RCC 7860 (cell line): ENCODE measurements around the gene TMEM221.
A peak's percentile ranks its signal among the peaks of the same experiment; 100 is the strongest.

Experiments
- DNase-seq: peaks from one replicate; pipeline ENCODE4 v3.0.0-alpha.2; 2015; ENCODE audit warnings: low spot score
- FAIRE-seq: peaks from 2 replicates; lab custom pipeline; 2012; peaks lifted over from hg19 to GRCh38; lab: Jason Lieb, UNC

The TMEM221 gene

GRCh38 chr19:17447704-17448130 is 751 bp downstream of the TMEM221 start:
- FAIRE-seq = no peak
- DNase-seq = no peak

GRCh38 chr19:17445526-17446165 is 2.8 kb downstream of the TMEM221 start:
- no peak for DNase-seq
- no peak for FAIRE-seq

DNA sequence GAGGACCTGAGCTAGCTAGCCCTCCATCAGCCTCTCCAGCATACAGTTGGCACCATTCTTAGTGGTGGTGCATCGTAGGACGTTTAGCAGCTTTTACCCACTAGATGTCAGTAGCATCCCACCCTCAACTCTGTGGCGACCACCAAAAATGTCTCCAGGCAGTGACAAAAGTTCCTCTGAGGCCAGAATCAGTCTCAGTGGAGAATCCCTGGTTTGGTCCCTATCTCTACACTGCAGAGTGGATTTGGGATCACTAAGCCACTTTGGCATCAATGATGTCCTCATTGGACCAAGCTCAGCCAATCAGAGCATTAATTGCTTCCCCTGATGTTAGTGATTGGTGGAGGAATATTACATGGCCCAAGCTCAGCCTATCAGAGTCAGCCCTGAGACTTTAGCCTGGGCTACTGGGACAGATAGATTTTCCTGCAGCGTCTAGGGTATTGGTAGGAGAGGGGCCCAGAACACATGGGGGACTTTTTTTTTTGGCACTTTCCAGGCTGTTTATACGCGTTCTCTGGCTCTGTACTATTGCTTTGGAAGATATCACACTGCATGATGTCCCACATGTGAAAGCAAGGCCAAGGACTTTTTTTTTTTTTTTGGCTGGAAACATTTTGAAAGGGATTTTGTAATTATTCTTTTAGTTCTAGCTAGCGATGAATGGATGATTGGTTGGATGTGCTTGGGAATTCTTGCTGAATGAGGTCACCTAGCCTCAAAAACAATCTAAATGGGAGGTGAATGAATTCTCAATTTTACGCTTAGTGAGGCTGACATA is 7.0 kb downstream of the TMEM221 start:
- DNase-seq (peak; percentile 13), FAIRE-seq (no peak)

GRCh38 chr19:17436874-17437267 is 11.6 kb downstream of the TMEM221 start:
- no peak for FAIRE-seq
- DNase-seq = no peak

- no peak for FAIRE-seq
These were observed 12.2 kb downstream of the TMEM221 start for GRCh38 chr19:17436094-17436873.

DNA sequence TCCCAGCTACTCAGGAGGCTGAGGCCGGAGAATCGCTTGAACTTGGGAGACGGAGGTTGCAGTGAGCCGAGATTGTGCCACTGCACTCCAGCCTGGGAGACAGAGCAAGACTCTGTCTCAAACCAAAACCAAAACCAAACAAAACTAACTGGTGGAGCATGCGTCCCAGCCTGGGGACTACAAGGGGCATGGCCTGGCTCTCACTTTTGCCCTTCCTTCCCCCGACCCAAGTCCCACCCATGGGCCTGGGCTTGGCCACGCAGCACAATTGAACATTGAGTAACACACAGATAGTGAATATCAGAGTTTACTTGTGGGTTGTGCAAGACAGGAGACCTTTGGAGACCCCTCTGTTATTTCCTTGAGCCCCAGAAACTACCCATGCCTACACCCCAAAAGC is 13.2 kb downstream of the TMEM221 start:
- no peak for FAIRE-seq

More at GRCh38 chr19:17436094-17436873, 12.2 kb downstream of the TMEM221 start:
- no peak for DNase-seq

DNA sequence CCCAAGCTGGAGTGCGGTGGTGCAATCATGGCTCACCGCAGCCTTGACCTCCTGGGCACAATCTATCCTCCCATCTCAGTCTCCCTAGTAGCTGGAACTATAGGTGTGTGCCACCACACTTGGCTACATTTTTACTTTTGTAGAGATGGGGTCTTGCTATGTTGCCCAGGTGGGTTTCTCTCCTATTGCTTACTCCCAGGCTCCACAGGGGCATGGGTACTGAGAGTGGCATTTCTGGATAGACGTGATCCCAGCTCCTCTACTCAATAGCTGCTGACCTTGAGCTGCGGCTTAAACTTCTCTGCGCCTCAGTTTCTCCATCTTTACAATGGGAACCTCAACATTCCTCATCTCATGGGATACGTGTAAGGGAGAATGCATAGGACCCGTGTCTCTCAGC is 17.1 kb downstream of the TMEM221 start:
- FAIRE-seq (no peak), DNase-seq (no peak)

More for the DNA sequence above, 13.2 kb downstream of the TMEM221 start:
- DNase-seq = no peak

DNA sequence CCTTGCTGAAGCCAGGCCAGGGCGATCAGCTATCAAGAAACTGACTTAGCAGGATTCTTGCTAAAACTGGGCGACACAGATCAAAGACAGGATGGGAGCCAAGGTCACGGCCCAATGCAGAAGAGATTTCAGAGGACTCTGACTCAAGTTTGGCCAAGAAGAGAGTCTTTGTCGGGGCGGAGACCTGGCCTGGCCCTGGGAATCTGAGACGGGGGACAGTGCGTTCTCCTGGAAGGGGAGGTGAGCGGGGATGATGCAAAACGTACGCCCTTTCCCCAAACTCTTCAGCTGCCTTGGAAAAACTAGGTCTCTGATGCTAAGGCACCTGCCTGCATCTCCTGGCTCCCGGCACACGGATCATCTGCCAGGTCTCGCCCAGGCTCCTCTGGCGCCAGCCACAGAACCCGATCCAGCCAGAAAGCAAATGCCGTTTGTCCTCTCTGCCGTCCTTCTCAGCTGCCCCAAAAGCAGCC is 18.8 kb downstream of the TMEM221 start:
- FAIRE-seq = no peak
- no peak for DNase-seq

GRCh38 chr19:17424743-17425365 is 23.6 kb downstream of the TMEM221 start:
- DNase-seq = no peak
- no peak for FAIRE-seq

DNA sequence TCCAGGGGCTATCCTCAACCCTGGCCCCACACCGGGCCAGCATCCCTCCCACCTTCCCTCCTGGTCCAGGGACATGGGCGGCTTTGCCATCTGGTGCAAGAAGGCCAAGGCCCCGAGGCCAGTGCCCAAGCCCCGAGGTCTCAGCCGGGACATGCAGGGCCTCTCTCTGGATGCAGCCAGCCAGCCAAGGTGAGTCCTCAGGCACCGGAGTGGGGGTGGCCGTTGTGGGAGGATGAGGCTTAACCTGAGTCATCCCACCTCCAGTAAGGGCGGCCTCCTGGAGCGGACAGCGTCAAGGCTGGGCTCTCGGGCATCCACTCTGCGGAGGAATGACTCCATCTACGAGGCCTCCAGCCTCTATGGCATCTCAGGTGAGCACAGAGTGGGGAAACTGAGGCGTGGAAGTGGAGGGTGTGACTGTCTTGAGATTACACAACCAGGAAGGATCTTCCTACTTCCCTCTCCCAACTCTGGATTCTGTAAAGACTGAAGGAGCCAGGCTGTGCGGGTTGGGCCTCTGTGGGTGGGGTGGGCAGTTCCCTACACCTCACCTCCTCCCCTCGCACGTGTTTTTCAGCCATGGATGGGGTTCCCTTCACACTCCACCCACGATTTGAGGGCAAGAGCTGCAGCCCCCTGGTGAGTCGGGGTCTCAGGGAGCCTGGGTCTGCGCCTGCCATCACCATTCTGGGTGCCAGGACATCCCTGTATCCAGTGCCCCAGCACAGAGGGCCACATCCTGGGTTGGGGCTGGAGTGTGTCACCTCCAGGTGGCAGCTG is 24.8 kb downstream of the TMEM221 start:
- FAIRE-seq (no peak), DNase-seq (no peak)

DNA sequence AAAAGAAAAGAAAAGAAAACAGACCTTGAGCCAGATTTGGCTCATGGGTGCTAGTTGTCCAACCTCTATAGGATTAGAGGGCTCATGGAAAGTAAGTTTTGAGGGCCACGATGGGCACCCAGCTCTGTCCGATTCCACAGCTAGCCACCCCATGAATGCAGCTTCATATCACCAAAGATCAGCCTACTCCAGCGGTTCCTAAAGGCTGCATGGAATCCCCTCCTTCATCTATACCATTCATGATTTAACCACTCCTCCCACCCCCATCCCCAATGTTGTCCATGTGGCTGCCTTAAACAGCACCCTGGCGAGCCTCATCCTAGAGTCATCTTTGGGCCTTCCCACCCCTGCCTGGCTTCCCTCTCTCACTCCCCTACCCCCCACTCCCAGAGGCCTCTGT is 26.5 kb downstream of the TMEM221 start:
- DNase-seq (no peak), FAIRE-seq (no peak)

GRCh38 chr19:17420475-17420924 is 28.0 kb downstream of the TMEM221 start:
- DNase-seq = peak; percentile 5
- FAIRE-seq = no peak

GRCh38 chr19:17419621-17420474 is 28.6 kb downstream of the TMEM221 start, which contains the start of gene MVB12A:
Gene MVB12A (plus strand): TSS chr19:17420047. CDS start chr19:17420136, 89 bp downstream.
- peak; percentile 88 for FAIRE-seq

DNA sequence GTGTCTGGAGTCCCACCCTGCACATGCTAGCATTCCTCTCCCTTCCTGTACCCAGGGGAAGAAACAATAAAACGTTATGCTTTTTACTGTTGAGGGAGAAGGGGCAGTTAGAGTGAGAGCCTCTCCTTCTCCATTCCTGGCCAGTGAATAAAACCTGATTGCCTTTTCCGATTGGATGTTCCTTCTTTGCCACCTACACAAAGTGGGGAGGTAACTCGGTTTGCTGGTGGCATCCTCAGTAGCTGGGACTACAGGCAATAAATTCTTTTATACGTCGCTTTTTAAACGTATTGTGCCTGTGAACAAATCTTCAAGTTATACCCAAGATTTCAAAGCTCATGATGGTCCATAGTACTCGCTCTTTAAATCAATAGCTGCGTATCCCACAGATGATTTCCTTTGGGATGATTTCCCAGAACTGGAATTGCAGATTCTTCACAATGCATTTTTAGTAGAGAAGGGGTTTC is 29.3 kb downstream of the TMEM221 start:
- FAIRE-seq (no peak), DNase-seq (peak; percentile 4)

More at GRCh38 chr19:17419621-17420474, 28.6 kb downstream of the TMEM221 start, which contains the start of gene MVB12A:
- DNase-seq = peak; percentile 98

- FAIRE-seq (no peak), DNase-seq (no peak)
These were observed 29.8 kb downstream of the TMEM221 start for GRCh38 chr19:17418710-17419109.

GRCh38 chr19:17415121-17415520 is 33.3 kb downstream of the TMEM221 start:
- FAIRE-seq (no peak), DNase-seq (no peak)

DNA sequence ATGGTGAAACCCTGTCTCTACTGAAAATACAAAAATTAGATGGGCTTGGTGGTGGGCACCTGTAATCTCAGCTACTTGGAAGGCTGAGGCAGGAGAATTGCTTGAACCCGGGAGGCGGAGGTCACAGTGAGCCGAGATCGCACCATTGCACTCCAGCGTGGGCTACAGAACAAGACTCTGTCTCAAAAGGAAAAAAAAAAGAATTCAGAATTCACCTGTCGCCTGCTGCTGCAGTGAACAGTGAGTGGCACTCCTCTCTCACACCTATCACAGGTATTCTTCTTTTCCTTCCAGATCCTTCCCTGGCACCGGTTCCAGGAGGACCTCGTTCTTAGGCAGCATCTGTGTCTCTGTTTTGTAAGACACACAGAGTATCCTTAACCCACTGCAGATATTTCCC is 34.4 kb downstream of the TMEM221 start:
- no peak for DNase-seq
- FAIRE-seq = no peak

DNA sequence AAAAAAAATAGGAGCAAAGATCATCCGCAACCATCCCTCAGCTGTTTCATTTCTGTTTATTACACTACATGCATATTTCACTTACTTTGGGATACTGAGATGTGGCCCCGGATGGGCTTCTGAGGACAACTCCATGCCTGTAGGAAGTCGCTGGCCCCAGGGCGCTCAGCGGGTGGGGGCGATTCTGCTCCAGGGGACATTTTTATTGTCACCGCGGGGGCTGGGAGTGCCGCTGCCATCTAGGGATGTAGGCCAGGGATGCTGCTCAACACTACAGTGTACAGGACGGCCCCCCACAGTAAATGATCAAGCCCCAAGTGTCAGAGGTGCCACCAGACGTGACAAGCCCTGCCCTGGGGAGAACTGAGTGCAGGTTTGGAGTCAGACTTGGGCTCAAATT is 36.7 kb downstream of the TMEM221 start:
- no peak for DNase-seq
- no peak for FAIRE-seq

GRCh38 chr19:17409990-17410389 is 38.5 kb downstream of the TMEM221 start:
- DNase-seq (no peak), FAIRE-seq (no peak)
